IPS-18c (cell line): ENCODE measurements around the gene ACTL6B.
"Not testable (repeated sequence)": the region's sequence is repeated elsewhere in the genome, so short reads cannot be mapped to it uniquely, and the experiment has no call there.

Experiments
- H3K4me3 ChIP-seq: 2 replicates; pipeline ENCODE4 v1.7.0; 2013; ENCODE audit warnings: low read depth, mild to moderate bottlenecking, low read length, moderate library complexity; ENCODE audit not compliant: insufficient read depth
- H3K9me3 ChIP-seq: one replicate; pipeline ENCODE4 v1.6.1; 2013; ENCODE audit warnings: mild to moderate bottlenecking, low read length, moderate library complexity; ENCODE audit not compliant: control insufficient read depth, insufficient read depth

ACTL6B gene

GRCh38 chr7:100675581-100676350 lies 19.5 kb upstream of the ACTL6B start:
- Histone ChIP-seq H3K9me3 (peaks cover under 1% of the 10 kb centered on the region), H3K4me3 (peak overlapping the region; percentile 60)

GRCh38 chr7:100675105-100675451 lies 18.8 kb upstream of the ACTL6B start:
- Histone ChIP-seq H3K9me3 (no peaks in the 10 kb centered on the region), H3K4me3 (peak overlapping the region; percentile 77)

GRCh38 chr7:100674411-100675104 lies 18.3 kb upstream of the ACTL6B start:
- H3K9me3 ChIP-seq = no peaks in the 10 kb centered on the region
- H3K4me3 ChIP-seq = peak overlapping the region; percentile 77

- Histone ChIP-seq H3K4me3 (peak overlapping the region; percentile 77), H3K9me3 (no peaks in the 10 kb centered on the region)
These were observed 17.7 kb upstream of the ACTL6B start for GRCh38 chr7:100673942-100674410.

GRCh38 chr7:100673302-100673941 lies 17.2 kb upstream of the ACTL6B start, which contains the start of gene GNB2:
Gene GNB2, plus strand, starts transcription at chr7:100673740. Its CDS starts 2,526 bp downstream, at chr7:100676266.
- H3K4me3 ChIP-seq = peak within 1 kb of the TSS; percentile 77

GRCh38 chr7:100671353-100672327 lies 15.4 kb upstream of the ACTL6B start:
- Histone ChIP-seq H3K9me3 (no peaks in the 10 kb centered on the region), H3K4me3 (no peak overlapping the region)

More at GRCh38 chr7:100673302-100673941, 17.2 kb upstream of the ACTL6B start, which contains the start of gene GNB2:
- H3K9me3 ChIP-seq = no peaks in the 10 kb centered on the region

GRCh38 chr7:100670074-100670473 lies 13.8 kb upstream of the ACTL6B start:
- H3K9me3 ChIP-seq = no peaks in the 10 kb centered on the region
- no peak overlapping the region for H3K4me3 ChIP-seq

- H3K4me3 ChIP-seq, H3K9me3 ChIP-seq: not testable (repeated sequence)
These were observed 12.9 kb upstream of the ACTL6B start for GRCh38 chr7:100669106-100669505.

GRCh38 chr7:100668069-100668449 lies 11.8 kb upstream of the ACTL6B start:
- Histone ChIP-seq H3K9me3 (no peaks in the 10 kb centered on the region), H3K4me3 (no peak overlapping the region)

- no peaks in the 10 kb centered on the region for H3K9me3 ChIP-seq
- no peak overlapping the region for H3K4me3 ChIP-seq
These were observed 11.3 kb upstream of the ACTL6B start for GRCh38 chr7:100667331-100668068.

GRCh38 chr7:100665168-100665726 lies 9.0 kb upstream of the ACTL6B start:
- Histone ChIP-seq H3K9me3 (no peaks in the 10 kb centered on the region), H3K4me3 (no peak overlapping the region)

- not testable (repeated sequence) for H3K4me3 ChIP-seq, H3K9me3 ChIP-seq
These were observed 6.0 kb upstream of the ACTL6B start for GRCh38 chr7:100662194-100662776.

- Histone ChIP-seq H3K9me3 (peaks cover 2% of the 10 kb centered on the region), H3K4me3 (peak overlapping the region; percentile 43)
These were observed 1.1 kb downstream of the ACTL6B start for GRCh38 chr7:100654908-100655831.

GRCh38 chr7:100649826-100650565 lies 6.3 kb downstream of the ACTL6B start:
- H3K9me3 ChIP-seq = no peaks in the 10 kb centered on the region
- no peak overlapping the region for H3K4me3 ChIP-seq
